Ovary (tissue), 3 donors: ENCODE data around the gene QPCTL.

Source experiments
- POLR2A ChIP-seq: fragments of 450-650 bp; IDR thresholded peaks from one replicate; pipeline ENCODE4 v1.6.1; 2017; ENCODE audit warnings: antibody characterized with exemption, mild to moderate bottlenecking, moderate library complexity
- TF ChIP-seq, protein P1 (sequence below), 3 donors: fragments of 450-650 bp in 2 of 3; fragments of 200-600 bp in 1 of 3; IDR thresholded peaks; one replicate each; pipeline versions ENCODE4 v1.5.1 to v1.8.0; 2016 to 2022; ENCODE audit warnings: antibody characterized with exemption in 3 of 3, mild to moderate bottlenecking in 1 of 3
- donor health status: DM: no; HTN: no; CAD: no.

GRCh38 chr19:45681391-45682015 is 11.0 kb upstream of the QPCTL start:
- TF ChIP-seq, protein P1, sequence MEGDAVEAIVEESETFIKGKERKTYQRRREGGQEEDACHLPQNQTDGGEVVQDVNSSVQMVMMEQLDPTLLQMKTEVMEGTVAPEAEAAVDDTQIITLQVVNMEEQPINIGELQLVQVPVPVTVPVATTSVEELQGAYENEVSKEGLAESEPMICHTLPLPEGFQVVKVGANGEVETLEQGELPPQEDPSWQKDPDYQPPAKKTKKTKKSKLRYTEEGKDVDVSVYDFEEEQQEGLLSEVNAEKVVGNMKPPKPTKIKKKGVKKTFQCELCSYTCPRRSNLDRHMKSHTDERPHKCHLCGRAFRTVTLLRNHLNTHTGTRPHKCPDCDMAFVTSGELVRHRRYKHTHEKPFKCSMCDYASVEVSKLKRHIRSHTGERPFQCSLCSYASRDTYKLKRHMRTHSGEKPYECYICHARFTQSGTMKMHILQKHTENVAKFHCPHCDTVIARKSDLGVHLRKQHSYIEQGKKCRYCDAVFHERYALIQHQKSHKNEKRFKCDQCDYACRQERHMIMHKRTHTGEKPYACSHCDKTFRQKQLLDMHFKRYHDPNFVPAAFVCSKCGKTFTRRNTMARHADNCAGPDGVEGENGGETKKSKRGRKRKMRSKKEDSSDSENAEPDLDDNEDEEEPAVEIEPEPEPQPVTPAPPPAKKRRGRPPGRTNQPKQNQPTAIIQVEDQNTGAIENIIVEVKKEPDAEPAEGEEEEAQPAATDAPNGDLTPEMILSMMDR (IDR thresholded peaks at IDR 0.05): peak; percentile 92 to 95 (median 93)
- no peak for TF ChIP-seq POLR2A
